GM10266 (cell line): ENCODE results near the gene NPY5R.

Experiments
- DNase-seq: peaks from one replicate; pipeline ENCODE4 v3.0.0; 2012; ENCODE audit errors: extremely low spot score
- CTCF ChIP-seq: IDR thresholded peaks from 2 replicates; pipeline ENCODE4 v1.5.1; 2012; ENCODE audit warnings: mild to moderate bottlenecking, low read depth; ENCODE audit not compliant: control insufficient read depth, insufficient read depth; ENCODE audit errors: missing control alignments

Gene NPY5R

GRCh38 chr4:163331629-163332376, 11.9 kb upstream of the NPY5R start:
- no peak for TF ChIP-seq CTCF
- DNase-seq = peak; percentile 21

DNA sequence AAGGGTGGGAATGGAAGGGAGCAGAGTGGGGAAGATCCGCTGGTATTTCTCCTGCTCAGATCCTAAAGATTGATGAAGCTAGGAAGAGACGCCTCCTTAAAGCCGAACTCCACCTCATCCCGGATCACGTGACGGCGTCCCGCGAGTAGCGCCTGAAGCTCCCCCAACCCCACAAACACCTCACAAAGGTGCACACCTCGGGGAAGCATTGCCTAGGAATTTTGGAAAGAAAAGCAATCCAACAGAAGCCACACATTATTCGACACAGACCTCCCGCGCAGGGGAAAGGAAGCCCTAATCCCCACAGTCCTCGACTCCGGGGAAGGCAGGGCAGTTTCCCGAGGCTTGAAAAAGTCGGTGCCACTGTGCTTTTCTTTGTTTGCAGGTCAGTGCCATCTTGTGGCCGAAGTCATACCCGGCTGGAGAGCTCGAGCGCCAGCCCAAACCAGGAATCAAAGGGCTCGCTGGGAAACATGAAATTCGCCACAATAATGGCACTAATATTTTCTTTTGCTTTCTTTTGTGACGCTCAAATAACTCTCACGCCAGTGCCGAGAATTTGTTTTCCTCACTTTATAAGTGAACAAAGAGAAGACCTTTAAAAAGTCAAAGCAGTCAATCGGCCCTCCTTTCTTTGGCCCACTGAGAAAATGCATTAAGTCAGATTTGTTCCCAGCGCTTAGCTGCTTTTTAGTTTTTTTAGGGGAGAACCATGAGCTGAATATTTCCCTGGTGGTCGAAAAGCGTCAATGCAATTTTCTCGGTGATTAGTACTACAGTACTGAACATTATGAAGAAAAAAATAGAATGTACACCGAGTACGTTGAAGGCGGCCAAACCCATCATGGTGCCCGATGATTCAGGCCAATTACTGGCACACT, 10.9 kb upstream of the NPY5R start, which contains the start of gene NPY1R:
NPY1R (minus strand) TSS at position 71 of the 881 bp plus-strand sequence. CDS start 6,042 bp downstream, outside the sequence.
- DNase-seq = peak; percentile 75
- peak; percentile 68 for TF ChIP-seq CTCF

- DNase-seq = no peak
- TF ChIP-seq CTCF = no peak
These were observed 8.3 kb upstream of the NPY5R start for GRCh38 chr4:163335384-163335783.

DNA sequence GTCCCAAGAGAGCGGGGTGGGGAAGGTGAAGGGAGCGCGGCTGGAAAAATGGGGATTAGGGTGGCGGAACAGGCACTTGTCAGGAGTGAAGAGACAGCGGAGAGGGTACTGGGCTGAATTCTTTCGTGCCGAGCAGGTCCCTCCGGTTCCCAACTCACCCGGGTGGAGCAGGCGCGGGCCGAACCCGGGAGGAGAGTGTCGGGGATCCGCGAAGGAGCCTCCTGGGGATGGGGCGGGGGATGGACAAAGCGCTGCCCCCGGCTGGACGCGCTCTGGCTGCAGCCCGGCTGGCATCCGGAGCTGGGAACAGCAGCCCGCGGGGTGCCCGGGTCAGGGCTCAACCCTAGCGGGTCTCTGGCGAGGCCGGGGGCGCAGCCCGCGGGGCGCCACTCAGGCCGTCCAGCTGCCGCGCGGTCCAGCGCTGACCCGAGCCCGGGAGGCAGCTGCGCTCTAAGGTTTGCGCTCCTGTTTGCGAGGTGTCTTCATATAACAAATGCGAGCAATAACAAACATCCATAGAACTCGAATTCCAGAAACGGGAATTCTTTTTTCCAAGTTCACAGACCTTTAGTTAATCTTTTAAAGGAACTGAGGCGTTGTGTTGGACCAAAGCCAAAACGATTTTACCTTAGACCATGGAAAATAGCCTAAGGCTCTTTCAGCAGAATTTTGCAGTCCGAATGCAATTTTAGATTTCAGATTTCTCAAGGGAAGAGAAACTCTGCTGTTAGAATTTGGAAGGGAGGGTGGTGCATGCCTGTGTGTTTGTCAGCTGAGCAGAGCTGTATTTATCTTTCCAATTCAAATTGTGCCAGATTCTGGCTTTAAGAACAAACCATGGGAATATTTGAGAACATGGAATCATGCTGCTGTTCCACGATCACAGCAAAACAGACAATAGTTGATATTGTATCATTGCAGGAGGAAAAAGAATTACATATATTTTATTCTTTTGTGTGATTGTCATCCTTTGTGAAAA, 744 bp downstream of the NPY5R start:
- peak; percentile 24 for DNase-seq
- no peak for TF ChIP-seq CTCF

DNA sequence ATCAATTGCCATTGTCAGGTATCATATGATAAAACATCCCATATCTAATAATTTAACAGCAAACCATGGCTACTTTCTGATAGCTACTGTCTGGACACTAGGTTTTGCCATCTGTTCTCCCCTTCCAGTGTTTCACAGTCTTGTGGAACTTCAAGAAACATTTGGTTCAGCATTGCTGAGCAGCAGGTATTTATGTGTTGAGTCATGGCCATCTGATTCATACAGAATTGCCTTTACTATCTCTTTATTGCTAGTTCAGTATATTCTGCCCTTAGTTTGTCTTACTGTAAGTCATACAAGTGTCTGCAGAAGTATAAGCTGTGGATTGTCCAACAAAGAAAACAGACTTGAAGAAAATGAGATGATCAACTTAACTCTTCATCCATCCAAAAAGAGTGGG, 7.0 kb downstream of the NPY5R start:
- no peak for TF ChIP-seq CTCF
- no peak for DNase-seq

DNA sequence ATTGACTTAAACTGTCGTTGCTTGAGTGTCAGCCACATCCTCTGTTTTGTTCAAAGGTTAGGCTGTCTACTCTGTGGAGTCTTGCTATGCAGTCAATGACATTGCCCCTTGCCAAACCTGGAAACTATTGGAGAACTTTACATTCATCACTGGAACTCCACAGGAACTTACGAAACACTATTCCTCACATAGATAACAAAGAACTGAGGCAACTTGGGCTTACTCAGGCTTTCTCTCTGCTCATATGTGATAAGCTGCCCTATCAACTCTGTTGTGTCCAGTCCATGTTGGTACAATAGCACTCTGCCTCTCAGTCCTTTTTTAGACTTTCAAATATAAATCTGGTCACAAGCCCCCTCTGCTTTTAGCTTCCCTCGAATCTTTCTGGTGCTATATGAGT, 9.4 kb downstream of the NPY5R start:
- no peak for DNase-seq
- TF ChIP-seq CTCF = no peak
